Measurements from ENCODE around the gene C17orf113. TPM values are rescaled to one million over a fixed set of nuclear protein-coding genes. Genes with fewer than 3 reads are reported as not detected.

C17orf113 gene
- total and polyA plus RNA-seq, 2 of the 13 experiments (the other 11 are each of a cell fraction or from before 2014, with no cell fraction given): 0.87 to 1.1 TPM

- TF ChIP-seq ARID4A (CRISPR knock-in tag; IDR thresholded peaks at IDR 0.05; ENCODE audit: borderline replicate concordance): peak; percentile 36; the same call in 1 of the 2 replicates
- TF ChIP-seq FOXA1 (IDR thresholded peaks at IDR 0.05): no peak
- TF ChIP-seq FOXA1 (CRISPR knock-in tag; IDR thresholded peaks at IDR 0.05): peak; percentile 27; the same call in 1 of the 2 replicates
- no peak for TF ChIP-seq AGO2 (optimal IDR thresholded peaks at IDR 0.05; ENCODE audit: low read depth, low read length)
- TF ChIP-seq ZNF101 (CRISPR knock-in tag; IDR thresholded peaks at IDR 0.05; ENCODE audit: borderline replicate concordance, low read depth): no peak
- TF ChIP-seq ZNF142 (CRISPR knock-in tag; IDR thresholded peaks at IDR 0.05): no peak
- TF ChIP-seq NAIF1 (CRISPR knock-in tag; IDR thresholded peaks at IDR 0.05; ENCODE audit: borderline replicate concordance): no peak
- no peak for TF ChIP-seq MEIS1 (CRISPR knock-in tag; IDR thresholded peaks at IDR 0.05; ENCODE audit: borderline replicate concordance)
- TF ChIP-seq ZNF564 (CRISPR knock-in tag; IDR thresholded peaks at IDR 0.05): no peak
- no peak for TF ChIP-seq PBX2 (CRISPR knock-in tag; IDR thresholded peaks at IDR 0.05)
- no peak; the same call in 1 of the 2 replicates for TF ChIP-seq ZFP91 (CRISPR knock-in tag; IDR thresholded peaks at IDR 0.05; ENCODE audit: borderline replicate concordance)
- TF ChIP-seq AFF4 (CRISPR knock-in tag; IDR thresholded peaks at IDR 0.05): no peak
These were observed 18.8 kb downstream of the C17orf113 start (continued) for GRCh38 chr17:42031584-42031983.

Data from HepG2 (cell line).